ENCODE measurements around the gene VCPKMT. TPM values are rescaled to one million over a fixed set of nuclear protein-coding genes. Genes with fewer than 3 reads are reported as not detected.
"Not testable (repeated sequence)": the region's sequence is repeated elsewhere in the genome, so short reads cannot be mapped to it uniquely, and the experiment has no call there.

VCPKMT gene
- total RNA-seq, 1 donor from 2014 or later = 6.8 TPM

DNA sequence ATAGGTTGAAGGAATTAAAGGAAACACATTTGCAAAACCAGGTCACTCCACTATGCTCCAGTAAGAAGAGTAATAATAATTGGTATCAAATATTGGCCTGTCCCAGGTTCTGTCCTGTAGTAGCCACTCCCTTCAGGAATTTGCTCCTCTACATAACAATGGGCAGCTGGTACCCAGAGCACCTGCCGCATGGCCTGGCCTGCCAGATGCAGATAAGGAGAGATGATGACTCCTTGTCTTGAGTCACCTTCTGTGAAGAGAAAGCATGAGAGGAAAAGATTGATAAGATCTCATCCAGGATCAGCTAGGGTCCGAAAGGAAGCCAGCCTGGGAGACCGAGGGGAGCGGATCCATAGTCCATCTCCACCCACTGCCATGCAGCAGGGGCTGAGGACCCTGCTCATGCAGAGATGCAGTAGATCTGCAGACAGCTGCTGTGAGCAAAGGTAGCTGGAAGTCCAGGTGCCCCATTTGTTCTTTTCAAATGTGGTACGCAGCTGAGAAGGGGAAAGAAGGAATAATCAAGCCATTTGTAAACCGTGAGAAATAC is 24.3 kb downstream of the VCPKMT start:
- DNase-seq (ENCODE audit: low read depth) = no peak

- DNase-seq (ENCODE audit: low read depth) = no peak
These were observed 25.0 kb downstream of the VCPKMT start for GRCh38 chr14:50091240-50091913.

- DNase-seq (ENCODE audit: low read depth) = no peak
These were observed 27.2 kb downstream of the VCPKMT start for GRCh38 chr14:50089208-50089607.

- no peak for DNase-seq (ENCODE audit: low read depth)
These were observed 27.6 kb downstream of the VCPKMT start for GRCh38 chr14:50088731-50089130.

GRCh38 chr14:50088117-50088515 is 28.3 kb downstream of the VCPKMT start:
- no peak for DNase-seq (ENCODE audit: low read depth)

GRCh38 chr14:50087341-50088116 is 28.8 kb downstream of the VCPKMT start:
- DNase-seq (ENCODE audit: low read depth) = no peak

DNA sequence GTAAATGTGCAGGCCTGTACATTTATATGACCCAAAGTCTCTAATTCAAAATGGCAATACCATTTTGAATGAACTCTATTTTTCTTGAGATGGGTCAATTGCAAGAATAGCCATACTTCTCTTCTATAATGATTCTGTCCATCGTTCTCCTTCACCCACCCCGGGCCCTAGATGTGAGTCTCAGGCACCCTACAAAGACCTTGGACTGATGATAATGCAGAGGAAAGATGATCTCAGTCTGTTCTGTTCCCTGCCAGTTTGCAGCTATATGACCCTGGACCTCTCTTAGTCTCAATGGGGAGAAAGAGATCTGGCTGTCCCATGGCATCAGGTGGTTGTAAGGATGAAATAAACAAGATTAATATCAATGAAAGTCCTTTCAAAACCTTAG is 30.1 kb downstream of the VCPKMT start:
- no peak for DNase-seq (ENCODE audit: low read depth)

DNA sequence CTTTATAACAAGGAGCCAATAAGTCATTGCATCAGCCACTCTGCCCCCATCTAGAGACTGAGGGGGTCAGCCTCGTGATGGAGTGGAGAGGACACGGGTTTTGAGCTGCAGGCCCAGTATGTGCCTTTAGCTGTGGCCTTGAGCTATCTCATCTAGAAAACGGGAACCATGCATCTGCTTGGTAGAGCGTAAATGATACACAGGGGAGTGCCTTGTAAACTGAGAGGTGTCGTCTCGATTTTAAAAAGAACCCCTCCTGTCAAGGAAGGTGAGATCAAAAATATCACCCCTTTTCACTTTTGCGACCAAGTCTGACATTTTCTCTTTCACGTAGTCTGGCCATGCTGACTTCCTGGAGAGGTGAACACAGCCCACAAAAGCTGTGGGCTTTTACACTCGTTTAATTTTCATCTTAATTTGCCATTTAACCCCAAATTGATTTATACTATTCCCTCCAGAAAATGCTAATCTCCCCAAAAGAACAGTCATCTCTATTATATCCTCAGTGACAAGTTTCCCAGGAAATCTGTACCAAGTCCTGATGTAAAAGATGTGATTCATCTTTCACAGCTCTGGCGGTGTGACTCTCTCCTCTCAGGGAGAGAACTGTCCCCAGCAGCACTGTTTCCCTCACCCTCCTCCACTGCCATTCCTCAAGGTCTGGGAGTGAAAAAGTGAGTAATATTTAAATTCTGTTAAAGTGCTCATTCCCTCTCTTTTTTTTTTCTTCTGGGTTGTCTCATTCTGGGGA is 30.6 kb downstream of the VCPKMT start:
- peak; percentile 73 for DNase-seq (ENCODE audit: low read depth)

DNA sequence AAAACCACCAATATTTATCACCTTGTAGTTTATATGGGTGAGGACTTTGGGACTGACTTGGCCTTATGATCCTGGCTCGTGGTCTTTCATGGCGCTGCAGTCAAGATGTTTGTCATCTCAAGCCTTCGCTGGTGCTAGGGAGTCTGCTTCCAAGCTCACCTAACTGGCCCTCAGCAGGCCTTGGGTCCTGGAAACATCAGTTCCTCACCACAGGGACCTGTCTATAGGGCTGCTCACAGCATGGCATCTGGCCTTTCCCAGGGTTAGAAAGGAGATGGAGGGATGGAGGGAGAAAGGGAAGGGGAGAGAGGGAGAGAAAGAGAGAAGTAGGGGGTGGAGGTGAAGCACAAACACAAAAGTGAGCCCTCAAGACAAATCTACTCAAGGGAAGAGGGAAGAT is 31.7 kb downstream of the VCPKMT start:
- no peak for DNase-seq (ENCODE audit: low read depth)

GRCh38 chr14:50083467-50084337 is 32.7 kb downstream of the VCPKMT start:
- no peak for DNase-seq (ENCODE audit: low read depth)

GRCh38 chr14:50082784-50083466 is 33.4 kb downstream of the VCPKMT start:
- no peak for DNase-seq (ENCODE audit: low read depth)

DNA sequence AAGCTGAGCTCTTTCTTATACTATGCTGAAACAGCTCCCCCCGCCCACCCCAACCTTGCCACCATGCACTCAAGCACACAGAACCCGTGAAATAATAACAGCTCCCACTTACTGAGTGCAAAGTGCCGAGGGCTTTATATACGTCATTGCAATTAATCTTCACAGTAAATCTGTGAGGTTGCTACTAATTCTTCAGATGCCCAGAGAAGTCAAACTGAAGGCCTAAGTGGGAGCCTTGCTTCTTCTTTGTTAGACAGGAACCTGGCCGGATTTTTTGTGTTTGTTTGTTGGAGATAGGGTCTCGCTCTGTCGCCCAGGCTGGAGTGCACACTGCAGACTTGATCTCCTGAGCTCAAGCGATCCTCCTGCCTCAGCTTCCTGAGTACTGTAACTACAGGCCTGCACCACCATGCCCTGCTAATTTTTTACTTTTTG is 34.0 kb downstream of the VCPKMT start:
- no peak for DNase-seq (ENCODE audit: low read depth)

- not testable (repeated sequence) for DNase-seq (ENCODE audit: low read depth)
These were observed 37.3 kb downstream of the VCPKMT start for GRCh38 chr14:50079103-50079502.

GRCh38 chr14:50073663-50074062 is 42.7 kb downstream of the VCPKMT start:
- not testable (repeated sequence) for DNase-seq (ENCODE audit: low read depth)

GRCh38 chr14:50072395-50072794 is 44.0 kb downstream of the VCPKMT start:
- no peak for DNase-seq (ENCODE audit: low read depth)

GRCh38 chr14:50070840-50071548 is 45.4 kb downstream of the VCPKMT start:
- no peak for DNase-seq (ENCODE audit: low read depth)

- DNase-seq (ENCODE audit: low read depth) = no peak
These were observed 46.1 kb downstream of the VCPKMT start for GRCh38 chr14:50070230-50070629.

GRCh38 chr14:50069325-50069724 is 47.0 kb downstream of the VCPKMT start:
- DNase-seq (ENCODE audit: low read depth) = no peak

DNA sequence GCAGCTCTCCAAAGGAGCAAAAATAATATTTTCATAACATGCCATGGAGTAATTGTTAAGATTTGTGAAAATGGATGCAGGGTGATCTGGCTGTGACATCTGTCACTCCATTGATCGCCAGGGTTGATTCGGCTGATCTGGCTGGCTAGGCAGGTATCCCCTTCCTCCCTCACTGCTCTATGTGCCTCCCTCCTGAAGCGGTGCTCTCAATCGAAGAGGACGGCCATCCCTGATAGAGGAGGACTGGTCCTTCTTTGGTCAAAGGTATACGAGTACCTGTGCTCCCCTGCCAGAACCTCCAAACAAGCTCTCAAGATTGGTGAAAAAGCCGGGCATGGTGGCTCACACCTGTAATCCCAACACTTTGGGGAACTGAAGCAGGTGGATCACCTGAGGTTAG is 47.9 kb downstream of the VCPKMT start:
- no peak for DNase-seq (ENCODE audit: low read depth)
